Measurements from ENCODE around the gene SLC9A1.

GRCh38 chr1:27118440-27118689 lies 36.6 kb downstream of the SLC9A1 start:
- TF ChIP-seq CTCF (optimal IDR thresholded peaks at IDR 0.05 in 1 of 3, IDR thresholded peaks at IDR 0.05 in 1 of 3, conservative IDR thresholded peaks at IDR 0.05 in 1 of 3; ENCODE audit: extremely low read depth in 1 of 3, insufficient read depth in 2 of 3, low read length in 3 of 3) (no peak), EZH2 (IDR thresholded peaks at IDR 0.05; ENCODE audit: low read length) (no peak)

All from keratinocyte (primary cell).